Gastrocnemius medialis (tissue), 4 donors: ENCODE data around the gene PLCXD1.

Experiments
- CTCF ChIP-seq, 5 experiments: fragments of 450-650 bp in 3 of 5; fragments of 200-600 bp in 2 of 5; sonication (generic) in 2 of 5; IDR thresholded peaks in 4 of 5; conservative IDR thresholded peaks in 1 of 5; 1 replicate in 4 of 5; 2 replicates in 1 of 5; pipeline ENCODE4 v1.5.1; 2016 to 2019; ENCODE audit warnings: antibody characterized with exemption in 5 of 5, mild to moderate bottlenecking in 3 of 5, moderate library complexity in 3 of 5
- POLR2A ChIP-seq, 2 donors: fragments of 450-650 bp; IDR thresholded peaks; one replicate each; pipeline ENCODE4 v1.6.1; 2017; ENCODE audit warnings: antibody characterized with exemption in 2 of 2, mild to moderate bottlenecking in 2 of 2, moderate library complexity in 2 of 2

GRCh38 chrX:276581-277201 is 4.5 kb upstream of the PLCXD1 start:
- TF ChIP-seq POLR2A (IDR thresholded peaks at IDR 0.05) (no peak), CTCF (IDR thresholded peaks at IDR 0.05 in 4 of 5, conservative IDR thresholded peaks at IDR 0.05 in 1 of 5) (no peak)
